Body of pancreas (tissue), 4 donors: ENCODE data around the gene C8A. TPM values are rescaled to one million over a fixed set of nuclear protein-coding genes. Genes with fewer than 3 reads are reported as not detected.

Source experiments
- ATAC-seq: fragments of 150-250 bp; one replicate; pipeline ENCODE4 v1.9.1; 2016
- DNase-seq, 4 donors: peaks; one replicate each; pipeline ENCODE4 v3.0.0-alpha.2; 2019
- H3K27ac ChIP-seq, 4 donors: fragments of 200-600 bp; sonication (generic); 1 replicate in 3 of 4; 2 replicates in 1 of 4; pipeline versions ENCODE4 v1.5.1 to v1.6.1; 2016 to 2019; ENCODE audit warnings: mild to moderate bottlenecking in 1 of 4, mixed read lengths in 1 of 4, moderate library complexity in 1 of 4
- H3K27me3 ChIP-seq, 2 donors: fragments of 200-600 bp; sonication (generic); one replicate each; pipeline ENCODE4 v1.6.0; 2016; ENCODE audit warnings: mild to moderate bottlenecking in 1 of 2
- H3K36me3 ChIP-seq, 2 donors: fragments of 200-600 bp; sonication (generic); replicated peaks in 1 of 2; 2 replicates each; pipeline ENCODE4 v1.5.1; 2016; ENCODE audit warnings: low read depth in 2 of 2; ENCODE audit not compliant: insufficient read depth in 1 of 2
- H3K4me1 ChIP-seq: fragments of 200-600 bp; sonication (generic); one replicate; pipeline ENCODE4 v1.6.0; 2016
- H3K4me3 ChIP-seq, 2 donors: fragments of 200-600 bp; sonication (generic); 1 replicate in 1 of 2; 2 replicates in 1 of 2; pipeline ENCODE4 v1.5.1; 2016 to 2019
- H3K9me3 ChIP-seq, 3 donors: fragments of 200-600 bp; sonication (generic); 1 replicate in 2 of 3; 2 replicates in 1 of 3; pipeline ENCODE4 v1.5.1; 2016
- POLR2A ChIP-seq, 3 donors: fragments of 450-650 bp; IDR thresholded peaks; one replicate each; pipeline ENCODE4 v1.6.1; 2016; ENCODE audit warnings: antibody characterized with exemption in 3 of 3, mild to moderate bottlenecking in 2 of 3
- WGBS, 2 donors: methylation state at CpG; one replicate each; pipeline ENCODE4 v1.1.5; 2017; 5-methylcytosine and 5-hydroxymethylcytosine counted together
- intact Hi-C: fragments of 100-400 bp; cut with DNase I; formaldehyde crosslinking; loops from one replicate; pipeline ENCODE4 v1.15.1; 2023
- total RNA-seq, 2 donors: library from RNA; depleted of rRNA; stranded (reverse); fragments of >200 nt; gene quantifications; one replicate each; pipeline ENCODE4 v1.1.0, GENCODE V29; 2016
- TF ChIP-seq, protein P1 (sequence below), 7 experiments: fragments of 450-650 bp in 4 of 7; fragments of 200-600 bp in 3 of 7; sonication (generic) in 3 of 7; IDR thresholded peaks; one replicate each; pipeline ENCODE4 v1.5.1; 2016 to 2019; ENCODE audit warnings: antibody characterized with exemption in 7 of 7

Gene C8A
- total RNA-seq, 2 donors from 2014 or later, result not detected

DNA sequence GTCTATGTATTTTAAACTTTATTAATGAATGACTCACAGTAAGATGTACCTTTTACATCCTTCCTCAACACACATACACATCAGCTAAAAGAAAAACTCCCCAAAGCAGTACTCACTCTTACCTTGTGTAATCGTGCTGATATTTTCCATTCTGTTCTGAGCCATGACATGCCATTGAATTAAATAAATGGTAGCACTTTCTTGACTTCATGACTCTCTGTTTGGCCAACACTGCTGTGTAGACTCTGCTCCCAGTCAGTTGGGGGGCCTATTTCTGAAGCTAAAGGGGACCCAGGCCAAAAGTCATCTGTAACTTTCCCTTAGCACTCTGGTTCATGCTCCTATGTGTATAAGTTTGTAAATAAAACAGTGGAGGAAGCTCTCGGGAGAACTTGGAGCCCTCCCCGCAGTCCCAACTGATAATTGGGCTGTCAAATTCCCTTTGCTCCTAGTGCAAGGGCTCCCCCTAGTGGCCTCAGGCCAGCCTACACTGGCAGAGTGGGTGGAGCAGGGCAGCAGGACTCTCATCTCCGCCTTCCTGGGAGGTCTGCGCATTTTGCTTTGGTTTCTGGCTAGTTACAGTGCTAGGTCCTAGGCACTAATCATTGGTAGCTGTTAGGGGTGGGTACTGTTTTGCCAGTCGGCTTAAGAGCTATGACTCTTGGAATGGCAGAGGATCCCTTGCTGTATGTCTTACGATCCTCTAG, 33.7 kb upstream of the C8A start:
- ATAC-seq (peak; percentile 78), DNase-seq (peak; percentile 84 to 89 (median 85))
- Histone ChIP-seq H3K27me3 (no peaks in the 10 kb centered on the region), H3K4me1 (peaks cover 32% of the 10 kb centered on the region), H3K4me3 (no peak overlapping the region), H3K36me3 (no peaks in the 10 kb centered on the region), H3K27ac (peak overlapping the region in 2 of 4 donors; percentile 34 to 48), H3K9me3 (no peaks in the 10 kb centered on the region)
- TF ChIP-seq, protein P1, sequence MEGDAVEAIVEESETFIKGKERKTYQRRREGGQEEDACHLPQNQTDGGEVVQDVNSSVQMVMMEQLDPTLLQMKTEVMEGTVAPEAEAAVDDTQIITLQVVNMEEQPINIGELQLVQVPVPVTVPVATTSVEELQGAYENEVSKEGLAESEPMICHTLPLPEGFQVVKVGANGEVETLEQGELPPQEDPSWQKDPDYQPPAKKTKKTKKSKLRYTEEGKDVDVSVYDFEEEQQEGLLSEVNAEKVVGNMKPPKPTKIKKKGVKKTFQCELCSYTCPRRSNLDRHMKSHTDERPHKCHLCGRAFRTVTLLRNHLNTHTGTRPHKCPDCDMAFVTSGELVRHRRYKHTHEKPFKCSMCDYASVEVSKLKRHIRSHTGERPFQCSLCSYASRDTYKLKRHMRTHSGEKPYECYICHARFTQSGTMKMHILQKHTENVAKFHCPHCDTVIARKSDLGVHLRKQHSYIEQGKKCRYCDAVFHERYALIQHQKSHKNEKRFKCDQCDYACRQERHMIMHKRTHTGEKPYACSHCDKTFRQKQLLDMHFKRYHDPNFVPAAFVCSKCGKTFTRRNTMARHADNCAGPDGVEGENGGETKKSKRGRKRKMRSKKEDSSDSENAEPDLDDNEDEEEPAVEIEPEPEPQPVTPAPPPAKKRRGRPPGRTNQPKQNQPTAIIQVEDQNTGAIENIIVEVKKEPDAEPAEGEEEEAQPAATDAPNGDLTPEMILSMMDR (IDR thresholded peaks at IDR 0.05), result peak; percentile 80 to 96 (median 85)
- TF ChIP-seq POLR2A (IDR thresholded peaks at IDR 0.05), result no peak
- intact Hi-C loops, result no loop called here
- 11 to 14% methylated on average over 7 of the region's 7 CpGs for WGBS, 2 donors

DNA sequence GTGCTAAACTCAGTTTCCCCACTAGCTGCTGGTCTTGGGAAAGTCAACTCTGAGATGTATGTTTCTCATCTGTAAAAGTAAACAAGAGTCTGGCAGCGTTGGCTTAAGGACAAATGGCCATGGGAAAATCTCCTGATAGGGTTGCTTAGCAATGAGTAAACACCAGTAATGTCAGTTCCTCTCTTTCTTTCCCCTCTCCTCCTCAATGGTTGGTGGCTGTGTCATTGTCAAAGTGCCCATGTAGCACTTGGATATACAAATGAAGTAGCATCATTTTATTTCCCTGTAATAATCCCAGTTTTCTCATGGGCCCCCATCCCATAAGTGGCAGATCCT, 33.2 kb upstream of the C8A start:
- ATAC-seq, result peak; percentile 83
- 0% methylated on average over 1 of the region's 1 CpG for WGBS, 2 donors
- TF ChIP-seq POLR2A (IDR thresholded peaks at IDR 0.05), result no peak
- TF ChIP-seq, protein P1 (IDR thresholded peaks at IDR 0.05), result no peak
- no peak overlapping the region for H3K4me3 ChIP-seq
- H3K36me3 ChIP-seq, result no peaks in the 10 kb centered on the region
- no peaks in the 10 kb centered on the region for H3K27me3 ChIP-seq
- DNase-seq, result peak; percentile 18 to 48 (median 33)
- H3K9me3 ChIP-seq, result no peaks in the 10 kb centered on the region
- H3K27ac ChIP-seq, result peak overlapping the region in 2 of 4 donors; percentile 34 to 48
- peaks cover 32% of the 10 kb centered on the region for H3K4me1 ChIP-seq
- intact Hi-C loops, result no loop called here

DNA sequence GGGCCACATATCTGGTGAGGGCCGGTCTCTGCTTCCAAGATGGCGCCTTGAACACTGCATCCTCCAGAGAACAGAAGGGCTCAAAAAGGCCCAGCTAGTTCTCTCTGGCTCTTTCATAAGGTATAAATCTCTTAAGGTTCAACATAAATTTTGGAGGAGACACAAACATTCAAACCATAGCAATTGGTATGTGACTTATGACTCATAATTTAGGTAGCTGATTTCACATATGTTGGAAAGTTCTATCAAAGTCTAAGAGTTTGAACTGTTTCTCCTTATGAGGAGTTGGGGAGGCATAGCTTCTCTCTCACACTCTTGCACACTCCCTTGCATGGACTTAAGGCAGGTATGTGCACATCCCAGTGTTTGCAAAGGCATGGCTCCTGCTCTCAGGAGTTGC, 30.3 kb upstream of the C8A start:
- H3K4me3 ChIP-seq, result no peak overlapping the region
- no peaks in the 10 kb centered on the region for H3K36me3 ChIP-seq
- DNase-seq (no peak), ATAC-seq (no peak)
- H3K27ac ChIP-seq, result no peak overlapping the region
- no peak for TF ChIP-seq POLR2A (IDR thresholded peaks at IDR 0.05)
- WGBS, 2 donors, result 94 to 97% methylated on average over 2 of the region's 2 CpGs
- H3K27me3 ChIP-seq, result no peaks in the 10 kb centered on the region
- intact Hi-C loops, result no loop called here
- no peaks in the 10 kb centered on the region for H3K9me3 ChIP-seq
- peaks cover 24% of the 10 kb centered on the region for H3K4me1 ChIP-seq

DNA sequence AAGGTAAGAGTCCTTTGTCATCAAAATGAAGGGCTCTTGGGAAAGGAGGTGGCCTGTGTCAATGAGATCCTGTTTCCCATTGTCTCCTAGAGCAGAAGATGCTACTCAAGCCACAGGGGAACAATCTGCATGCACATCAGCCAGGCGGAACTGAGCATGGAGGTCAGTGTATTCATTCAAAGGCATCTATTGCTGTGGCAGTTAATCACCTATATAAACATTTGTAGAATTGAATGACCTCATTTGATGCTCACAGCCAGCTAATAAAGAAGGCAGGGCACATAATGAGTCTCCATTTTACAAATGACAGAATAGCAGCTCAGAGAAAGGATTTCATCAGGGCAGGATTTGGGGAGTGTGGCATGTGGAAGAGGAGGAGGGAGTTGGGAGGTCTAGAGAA, 29.7 kb upstream of the C8A start:
- no peaks in the 10 kb centered on the region for H3K27me3 ChIP-seq
- no peak for ATAC-seq
- no peak for TF ChIP-seq POLR2A (IDR thresholded peaks at IDR 0.05)
- TF ChIP-seq, protein P1 (IDR thresholded peaks at IDR 0.05), result no peak
- DNase-seq, result no peak
- 85 to 94% methylated on average over 1 of the region's 1 CpG for WGBS, 2 donors
- H3K4me3 ChIP-seq, result no peak overlapping the region
- intact Hi-C loops, result no loop called here
- H3K27ac ChIP-seq, result no peak overlapping the region
- H3K9me3 ChIP-seq, result no peaks in the 10 kb centered on the region
- H3K4me1 ChIP-seq, result peaks cover 17% of the 10 kb centered on the region
- no peaks in the 10 kb centered on the region for H3K36me3 ChIP-seq

DNA sequence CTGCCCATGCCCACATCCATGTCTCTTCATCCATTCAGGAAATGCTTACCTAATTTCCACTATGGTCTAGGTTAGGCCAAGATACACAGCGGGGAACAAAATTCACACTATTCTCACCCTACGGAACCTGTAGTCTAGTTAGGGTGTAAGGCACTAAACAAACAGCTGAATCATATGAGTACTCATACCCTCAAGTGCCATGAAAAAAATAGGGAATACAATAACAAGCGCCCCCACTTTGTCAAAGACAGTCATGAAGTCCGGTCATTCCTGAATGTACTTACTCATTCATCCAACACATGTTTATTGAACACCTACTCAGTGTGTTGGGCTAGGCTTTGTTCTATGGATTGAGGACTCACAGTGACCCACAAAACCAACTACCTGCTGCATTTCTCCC, 29.2 kb upstream of the C8A start:
- no peak overlapping the region for H3K4me3 ChIP-seq
- no peaks in the 10 kb centered on the region for H3K36me3 ChIP-seq
- H3K27ac ChIP-seq, result no peak overlapping the region
- WGBS, 2 donors, result 70 to 72% methylated on average over 4 of the region's 4 CpGs
- H3K4me1 ChIP-seq, result peaks cover 12% of the 10 kb centered on the region
- ATAC-seq, result no peak
- no peaks in the 10 kb centered on the region for H3K9me3 ChIP-seq
- no peaks in the 10 kb centered on the region for H3K27me3 ChIP-seq
- TF ChIP-seq POLR2A (IDR thresholded peaks at IDR 0.05), result no peak
- TF ChIP-seq, protein P1 (IDR thresholded peaks at IDR 0.05), result no peak
- no peak for DNase-seq
- intact Hi-C loops, result no loop called here
